ENCODE measurements around the gene RAB6A.

DNA sequence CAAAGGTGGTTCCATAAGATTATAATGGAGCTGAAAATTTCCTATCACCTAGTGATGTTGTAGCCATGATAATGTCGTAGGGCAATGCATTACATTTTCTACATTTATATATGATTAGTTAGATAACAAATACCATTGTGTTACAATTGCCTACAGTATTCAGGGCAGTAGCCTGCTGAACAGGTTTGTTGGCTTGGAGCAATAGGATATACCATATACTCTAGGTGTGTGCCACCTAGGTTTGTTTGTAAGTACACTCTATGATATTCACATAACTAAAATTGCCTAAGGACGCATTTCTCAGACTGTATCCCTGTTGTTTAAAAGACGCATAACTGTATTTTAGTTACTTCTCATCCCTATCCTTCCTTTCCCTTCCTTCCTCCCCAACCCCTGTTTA is 100.9 kb downstream of the RAB6A start:
- TF ChIP-seq, protein P1, sequence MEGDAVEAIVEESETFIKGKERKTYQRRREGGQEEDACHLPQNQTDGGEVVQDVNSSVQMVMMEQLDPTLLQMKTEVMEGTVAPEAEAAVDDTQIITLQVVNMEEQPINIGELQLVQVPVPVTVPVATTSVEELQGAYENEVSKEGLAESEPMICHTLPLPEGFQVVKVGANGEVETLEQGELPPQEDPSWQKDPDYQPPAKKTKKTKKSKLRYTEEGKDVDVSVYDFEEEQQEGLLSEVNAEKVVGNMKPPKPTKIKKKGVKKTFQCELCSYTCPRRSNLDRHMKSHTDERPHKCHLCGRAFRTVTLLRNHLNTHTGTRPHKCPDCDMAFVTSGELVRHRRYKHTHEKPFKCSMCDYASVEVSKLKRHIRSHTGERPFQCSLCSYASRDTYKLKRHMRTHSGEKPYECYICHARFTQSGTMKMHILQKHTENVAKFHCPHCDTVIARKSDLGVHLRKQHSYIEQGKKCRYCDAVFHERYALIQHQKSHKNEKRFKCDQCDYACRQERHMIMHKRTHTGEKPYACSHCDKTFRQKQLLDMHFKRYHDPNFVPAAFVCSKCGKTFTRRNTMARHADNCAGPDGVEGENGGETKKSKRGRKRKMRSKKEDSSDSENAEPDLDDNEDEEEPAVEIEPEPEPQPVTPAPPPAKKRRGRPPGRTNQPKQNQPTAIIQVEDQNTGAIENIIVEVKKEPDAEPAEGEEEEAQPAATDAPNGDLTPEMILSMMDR (IDR thresholded peaks at IDR 0.05 in 2 of 3, conservative IDR thresholded peaks at IDR 0.05 in 1 of 3; ENCODE audit: borderline replicate concordance in 1 of 3, insufficient read depth in 1 of 3, low read depth in 2 of 3, low read length in 2 of 3): no peak
- no peak for TF ChIP-seq POLR2AphosphoS5 (IDR thresholded peaks at IDR 0.05; ENCODE audit: low read depth, low read length)
- TF ChIP-seq ELF1 (IDR thresholded peaks at IDR 0.05; ENCODE audit: borderline replicate concordance, low read depth): no peak
- TF ChIP-seq, protein P2, sequence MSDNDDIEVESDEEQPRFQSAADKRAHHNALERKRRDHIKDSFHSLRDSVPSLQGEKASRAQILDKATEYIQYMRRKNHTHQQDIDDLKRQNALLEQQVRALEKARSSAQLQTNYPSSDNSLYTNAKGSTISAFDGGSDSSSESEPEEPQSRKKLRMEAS (IDR thresholded peaks at IDR 0.05): no peak
- TF ChIP-seq EZH2 (IDR thresholded peaks at IDR 0.05): no peak
- no peak for TF ChIP-seq EZH2phosphoT487 (IDR thresholded peaks at IDR 0.05; ENCODE audit: borderline replicate concordance)
